Measurements from ENCODE around the gene FEV. TPM values are rescaled to one million over a fixed set of nuclear protein-coding genes. Genes with fewer than 3 reads are reported as not detected.
A peak's percentile ranks its signal among the peaks of the same experiment; 100 is the strongest.

Gene FEV
- polyA plus RNA-seq, 1 donor = 11.9 TPM

- no CpG with 5 or more reads among the region's 26 CpGs for WGBS (ENCODE audit: insufficient coverage, low lambda C conversion rate)
- DNase-seq = no peak
- peak overlapping the region; percentile 72 for H3K27ac ChIP-seq (ENCODE audit: low read length)
- peaks cover 8% of the 10 kb centered on the region for H3K4me1 ChIP-seq (ENCODE audit: control insufficient read depth, insufficient read depth, low read length)
- H3K27me3 ChIP-seq (ENCODE audit: control insufficient read depth, insufficient read depth, low read length) = peaks cover 87% of the 10 kb centered on the region
- no peaks in the 10 kb centered on the region for H3K9me3 ChIP-seq (ENCODE audit: control insufficient read depth, low read depth, low read length)
- peak overlapping the region; percentile 41 for H3K4me3 ChIP-seq (ENCODE audit: low read length)
- no peaks in the 10 kb centered on the region for H3K36me3 ChIP-seq (ENCODE audit: control insufficient read depth, insufficient read depth, low read length)
Measured at GRCh38 chr2:219001100-219001576, 16.2 kb upstream of the FEV start.

- H3K27me3 ChIP-seq (ENCODE audit: control insufficient read depth, insufficient read depth, low read length) = peaks cover 87% of the 10 kb centered on the region
- no CpG with 5 or more reads among the region's 8 CpGs for WGBS (ENCODE audit: insufficient coverage, low lambda C conversion rate)
- H3K9me3 ChIP-seq (ENCODE audit: control insufficient read depth, low read depth, low read length) = no peaks in the 10 kb centered on the region
- peak overlapping the region; percentile 41 for H3K4me3 ChIP-seq (ENCODE audit: low read length)
- H3K36me3 ChIP-seq (ENCODE audit: control insufficient read depth, insufficient read depth, low read length) = no peaks in the 10 kb centered on the region
- peak overlapping the region; percentile 72 for H3K27ac ChIP-seq (ENCODE audit: low read length)
- peaks cover 8% of the 10 kb centered on the region for H3K4me1 ChIP-seq (ENCODE audit: control insufficient read depth, insufficient read depth, low read length)
- DNase-seq = no peak
Measured at GRCh38 chr2:219000569-219000960, 15.6 kb upstream of the FEV start.

DNA sequence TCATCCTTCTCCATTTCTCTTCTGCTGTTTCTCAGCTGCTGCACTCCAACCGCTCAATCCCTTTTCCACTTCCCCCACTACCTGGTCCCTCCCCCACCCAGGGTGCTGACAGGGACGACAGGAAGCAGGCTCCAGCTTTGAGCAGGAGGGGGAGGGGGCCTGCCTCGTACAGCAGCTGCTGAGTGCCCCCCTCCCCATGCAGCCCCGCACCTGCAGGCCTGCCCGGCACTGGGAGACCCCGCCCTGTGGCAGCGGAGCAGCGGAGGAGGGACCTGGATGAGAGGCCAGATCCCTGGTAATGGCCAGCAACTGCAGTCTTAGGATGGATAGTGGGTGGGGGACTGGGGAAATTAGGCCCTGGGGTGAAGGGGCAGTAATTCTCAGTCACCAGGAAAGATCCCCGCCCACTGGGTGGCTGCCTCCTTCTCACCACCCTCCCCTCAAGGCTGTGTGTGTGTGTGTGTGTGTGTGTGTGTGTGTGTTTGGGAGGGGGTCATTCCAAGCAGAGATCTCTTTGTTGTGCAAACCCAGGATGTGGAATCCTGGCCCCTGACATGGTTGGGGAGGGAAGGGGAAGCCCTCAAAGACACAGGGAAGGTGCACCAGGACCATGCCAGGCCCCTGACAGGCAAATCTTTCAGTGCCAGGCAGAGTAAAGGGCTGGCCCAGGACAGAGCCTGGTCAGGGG is 15.0 kb upstream of the FEV start:
- H3K27ac ChIP-seq (ENCODE audit: low read length) = peak overlapping the region; percentile 72
- WGBS (ENCODE audit: insufficient coverage, low lambda C conversion rate) = no CpG with 5 or more reads among the region's 9 CpGs
- peak in 1 of 2 donors; percentile 47 for DNase-seq
- H3K4me1 ChIP-seq (ENCODE audit: control insufficient read depth, insufficient read depth, low read length) = peaks cover 8% of the 10 kb centered on the region
- no peaks in the 10 kb centered on the region for H3K36me3 ChIP-seq (ENCODE audit: control insufficient read depth, insufficient read depth, low read length)
- H3K9me3 ChIP-seq (ENCODE audit: control insufficient read depth, low read depth, low read length) = no peaks in the 10 kb centered on the region
- peak overlapping the region; percentile 41 for H3K4me3 ChIP-seq (ENCODE audit: low read length)
- peaks cover 87% of the 10 kb centered on the region for H3K27me3 ChIP-seq (ENCODE audit: control insufficient read depth, insufficient read depth, low read length)

- Histone ChIP-seq H3K27me3 (ENCODE audit: control insufficient read depth, insufficient read depth, low read length) (peaks cover 88% of the 10 kb centered on the region), H3K27ac (ENCODE audit: low read length) (no peak overlapping the region)
- WGBS (ENCODE audit: insufficient coverage, low lambda C conversion rate) = 52% methylated on average over 4 of the region's 10 CpGs
Measured at GRCh38 chr2:218999021-218999880, 14.3 kb upstream of the FEV start.

DNA sequence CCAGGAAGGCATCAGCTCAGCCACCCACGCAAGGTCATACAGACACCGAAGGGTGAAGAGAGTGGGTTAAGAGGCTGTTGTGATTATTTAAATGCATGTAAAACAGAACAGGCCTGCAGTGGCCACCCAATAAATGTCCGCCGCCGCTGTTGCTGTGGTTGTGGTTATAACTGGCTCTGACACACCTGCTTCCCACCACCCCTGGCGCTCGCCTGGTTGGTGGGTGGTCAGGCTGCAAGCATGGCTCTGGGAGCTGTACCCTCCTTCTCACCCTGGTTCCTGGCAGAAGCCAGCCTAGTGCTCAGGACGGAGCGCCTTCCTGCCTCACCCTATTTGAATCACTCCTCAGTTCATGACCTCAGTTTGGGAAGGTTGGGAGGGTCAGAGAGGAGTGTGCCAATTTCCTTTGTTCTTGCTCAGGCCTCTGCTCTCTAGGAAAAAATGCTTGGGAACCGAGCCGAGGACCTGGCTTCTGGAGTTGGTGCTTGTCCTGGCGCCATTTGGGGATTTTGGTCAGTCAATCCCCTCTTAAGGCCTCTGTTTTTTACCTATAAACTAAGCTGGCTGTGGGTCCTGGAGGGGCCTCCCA is 13.5 kb upstream of the FEV start:
- WGBS (ENCODE audit: insufficient coverage, low lambda C conversion rate) = no CpG with 5 or more reads among the region's 12 CpGs
- DNase-seq = no peak
- peaks cover 88% of the 10 kb centered on the region for H3K27me3 ChIP-seq (ENCODE audit: control insufficient read depth, insufficient read depth, low read length)
- no peaks in the 10 kb centered on the region for H3K36me3 ChIP-seq (ENCODE audit: control insufficient read depth, insufficient read depth, low read length)
- H3K4me1 ChIP-seq (ENCODE audit: control insufficient read depth, insufficient read depth, low read length) = peaks cover 17% of the 10 kb centered on the region
- no peak overlapping the region for H3K27ac ChIP-seq (ENCODE audit: low read length)
- no peak overlapping the region for H3K4me3 ChIP-seq (ENCODE audit: low read length)
- H3K9me3 ChIP-seq (ENCODE audit: control insufficient read depth, low read depth, low read length) = peaks cover 5% of the 10 kb centered on the region

More at GRCh38 chr2:218999021-218999880, 14.3 kb upstream of the FEV start:
- Histone ChIP-seq H3K4me3 (ENCODE audit: low read length) (no peak overlapping the region), H3K9me3 (ENCODE audit: control insufficient read depth, low read depth, low read length) (no peaks in the 10 kb centered on the region), H3K4me1 (ENCODE audit: control insufficient read depth, insufficient read depth, low read length) (peaks cover 10% of the 10 kb centered on the region), H3K36me3 (ENCODE audit: control insufficient read depth, insufficient read depth, low read length) (no peaks in the 10 kb centered on the region)
- DNase-seq = no peak

DNA sequence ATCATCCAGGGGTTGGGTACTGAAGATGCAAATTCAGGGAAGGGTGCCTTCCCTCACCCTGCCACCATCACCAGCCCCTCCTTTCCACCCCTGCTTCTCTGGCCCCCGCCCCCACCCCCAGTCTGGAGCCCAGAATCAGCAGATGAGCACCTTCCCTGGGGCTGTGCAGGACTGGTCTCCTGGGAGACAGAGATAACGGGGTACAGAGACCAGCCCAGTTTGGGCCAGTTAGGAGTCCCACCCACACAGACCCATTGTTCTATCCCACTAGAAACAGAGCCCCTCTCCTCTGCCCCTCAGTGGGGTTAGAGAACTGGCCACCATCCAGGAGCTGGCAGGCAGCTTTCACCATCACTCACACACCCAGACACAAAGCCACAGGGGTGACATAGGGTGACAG is 12.7 kb upstream of the FEV start:
- WGBS (ENCODE audit: insufficient coverage, low lambda C conversion rate) = no CpG with 5 or more reads among the region's 2 CpGs
- H3K27ac ChIP-seq (ENCODE audit: low read length) = no peak overlapping the region
- H3K27me3 ChIP-seq (ENCODE audit: control insufficient read depth, insufficient read depth, low read length) = peaks cover 88% of the 10 kb centered on the region
- H3K36me3 ChIP-seq (ENCODE audit: control insufficient read depth, insufficient read depth, low read length) = no peaks in the 10 kb centered on the region
- DNase-seq = no peak
- H3K4me1 ChIP-seq (ENCODE audit: control insufficient read depth, insufficient read depth, low read length) = peaks cover 18% of the 10 kb centered on the region
- H3K9me3 ChIP-seq (ENCODE audit: control insufficient read depth, low read depth, low read length) = peaks cover 11% of the 10 kb centered on the region
- H3K4me3 ChIP-seq (ENCODE audit: low read length) = no peak overlapping the region

- Histone ChIP-seq H3K4me3 (ENCODE audit: low read length) (no peak overlapping the region), H3K27ac (ENCODE audit: low read length) (peak overlapping the region; percentile 15), H3K4me1 (ENCODE audit: control insufficient read depth, insufficient read depth, low read length) (peaks cover 16% of the 10 kb centered on the region), H3K27me3 (ENCODE audit: control insufficient read depth, insufficient read depth, low read length) (peaks cover 88% of the 10 kb centered on the region), H3K9me3 (ENCODE audit: control insufficient read depth, low read depth, low read length) (peaks cover 12% of the 10 kb centered on the region), H3K36me3 (ENCODE audit: control insufficient read depth, insufficient read depth, low read length) (no peaks in the 10 kb centered on the region)
- DNase-seq = peak in 1 of 2 donors; percentile 32
- WGBS (ENCODE audit: insufficient coverage, low lambda C conversion rate) = no CpG with 5 or more reads among the region's 4 CpGs
Measured at GRCh38 chr2:218996937-218997336, 12.0 kb upstream of the FEV start.

DNA sequence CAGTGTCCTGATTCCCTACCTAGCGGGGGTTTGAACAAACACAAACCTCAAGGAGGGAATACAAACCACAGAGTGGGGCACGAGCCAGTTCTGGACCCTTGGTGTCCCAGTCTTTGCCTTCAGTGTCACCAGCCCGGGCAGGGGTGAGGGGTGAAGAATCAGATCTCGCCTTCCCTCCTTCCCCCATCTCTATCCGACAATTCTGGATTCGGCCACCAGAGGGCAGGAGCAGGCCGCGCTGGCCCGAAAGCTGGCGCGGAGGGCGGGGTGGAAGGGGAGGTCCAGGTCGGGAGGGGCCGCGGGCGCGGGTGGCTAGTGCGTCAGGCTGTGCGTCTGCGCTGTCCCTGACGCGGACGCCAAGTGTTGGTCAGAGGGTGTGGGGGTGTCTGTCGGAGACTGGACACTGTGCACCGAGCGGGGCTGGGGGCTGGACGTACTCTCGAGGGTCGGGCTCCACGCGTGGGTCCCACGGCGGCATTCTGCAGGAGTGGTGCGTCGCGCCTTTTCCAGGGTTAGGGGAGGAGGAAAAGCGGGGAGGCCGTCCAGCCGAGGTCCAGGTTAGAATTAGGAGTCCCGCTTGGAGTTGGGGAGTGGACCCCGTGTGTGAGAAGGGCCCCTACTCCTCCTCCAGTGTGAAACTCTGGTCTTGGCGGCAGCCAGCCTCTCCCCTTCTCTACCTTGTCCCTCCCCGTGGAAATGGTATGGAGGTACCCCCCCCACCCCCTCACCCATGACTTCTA is 11.2 kb upstream of the FEV start:
- peaks cover 16% of the 10 kb centered on the region for H3K4me1 ChIP-seq (ENCODE audit: control insufficient read depth, insufficient read depth, low read length)
- H3K9me3 ChIP-seq (ENCODE audit: control insufficient read depth, low read depth, low read length) = peaks cover 12% of the 10 kb centered on the region
- H3K4me3 ChIP-seq (ENCODE audit: low read length) = peak overlapping the region; percentile 27
- peaks cover 88% of the 10 kb centered on the region for H3K27me3 ChIP-seq (ENCODE audit: control insufficient read depth, insufficient read depth, low read length)
- no peak overlapping the region for H3K27ac ChIP-seq (ENCODE audit: low read length)
- H3K36me3 ChIP-seq (ENCODE audit: control insufficient read depth, insufficient read depth, low read length) = no peaks in the 10 kb centered on the region
- peak; percentile 78 to 80 for DNase-seq
- no CpG with 5 or more reads among the region's 43 CpGs for WGBS (ENCODE audit: insufficient coverage, low lambda C conversion rate)

- Histone ChIP-seq H3K36me3 (ENCODE audit: control insufficient read depth, insufficient read depth, low read length) (no peaks in the 10 kb centered on the region), H3K27ac (ENCODE audit: low read length) (no peak overlapping the region), H3K9me3 (ENCODE audit: control insufficient read depth, low read depth, low read length) (peaks cover 12% of the 10 kb centered on the region), H3K4me1 (ENCODE audit: control insufficient read depth, insufficient read depth, low read length) (peaks cover 16% of the 10 kb centered on the region), H3K27me3 (ENCODE audit: control insufficient read depth, insufficient read depth, low read length) (peaks cover 88% of the 10 kb centered on the region), H3K4me3 (ENCODE audit: low read length) (no peak overlapping the region)
- no peak for DNase-seq
- no CpG with 5 or more reads among the region's 8 CpGs for WGBS (ENCODE audit: insufficient coverage, low lambda C conversion rate)
Measured at GRCh38 chr2:218995561-218995960, 10.6 kb upstream of the FEV start.

Measured in large intestine (tissue), 3 donors.